ENCODE data around the gene LONP2. TPM values are rescaled to one million over a fixed set of nuclear protein-coding genes. Genes with fewer than 3 reads are reported as not detected.

The LONP2 gene
- polyA plus RNA-seq, 1 donor from 2014 or later = 38.6 TPM

GRCh38 chr16:48244863-48245195 is 729 bp downstream of the LONP2 start:
- peaks cover 50% of the 10 kb centered on the region for H3K79me2 ChIP-seq (replicated peaks; ENCODE audit: insufficient read depth, low read length)
- no peak for TF ChIP-seq RAD21 (conservative IDR thresholded peaks at IDR 0.05)
- no peak for TF ChIP-seq TAF1 (IDR thresholded peaks at IDR 0.05; ENCODE audit: low read depth)
- no peak for TF ChIP-seq EP300 (conservative IDR thresholded peaks at IDR 0.05; ENCODE audit: poor library complexity, severe bottlenecking)
- no peak for TF ChIP-seq CTCF (IDR thresholded peaks at IDR 0.05; ENCODE audit: poor library complexity, severe bottlenecking)
- no peak for TF ChIP-seq EZH2 (IDR thresholded peaks at IDR 0.05; ENCODE audit: borderline replicate concordance, insufficient read depth, low read length, poor library complexity, severe bottlenecking)
- TF ChIP-seq POLR2AphosphoS5 (IDR thresholded peaks at IDR 0.05) = no peak
- H2AFZ ChIP-seq (ENCODE audit: low read depth, low read length) = peak overlapping the region; percentile 28
- H3K9me3 ChIP-seq (ENCODE audit: low read length) = no peaks in the 10 kb centered on the region
- H3K27me3 ChIP-seq (ENCODE audit: insufficient read depth, low read depth, low read length) = no peaks in the 10 kb centered on the region
- H4K20me1 ChIP-seq (ENCODE audit: insufficient read depth) = peaks cover 6% of the 10 kb centered on the region
- H3K27ac ChIP-seq (ENCODE audit: low read length) = peak overlapping the region; percentile 70
- H3F3A ChIP-seq (ENCODE audit: insufficient read depth, low read length, poor library complexity, severe bottlenecking) = no peaks in the 10 kb centered on the region
- H3K9me2 ChIP-seq (ENCODE audit: insufficient read depth, low read length) = no peaks in the 10 kb centered on the region
- peak overlapping the region; percentile 93 for H3K4me2 ChIP-seq (ENCODE audit: low read length)
- no peaks in the 10 kb centered on the region for H3K36me3 ChIP-seq (ENCODE audit: insufficient read depth, low read length)
- H3K4me3 ChIP-seq (ENCODE audit: low read length) = peak overlapping the region; percentile 94
- H3K9ac ChIP-seq (ENCODE audit: low read length) = peak overlapping the region; percentile 92

- H3F3A ChIP-seq (ENCODE audit: insufficient read depth, low read length, poor library complexity, severe bottlenecking) = no peaks in the 10 kb centered on the region
- TF ChIP-seq TAF1 (IDR thresholded peaks at IDR 0.05; ENCODE audit: low read depth) (no peak), SMC3 (conservative IDR thresholded peaks at IDR 0.05; ENCODE audit: poor library complexity) (no peak), RAD21 (conservative IDR thresholded peaks at IDR 0.05) (no peak), REST (IDR thresholded peaks at IDR 0.05; ENCODE audit: borderline replicate concordance) (no peak), EP300 (conservative IDR thresholded peaks at IDR 0.05; ENCODE audit: poor library complexity, severe bottlenecking) (no peak), POLR2AphosphoS5 (IDR thresholded peaks at IDR 0.05) (no peak), EZH2 (IDR thresholded peaks at IDR 0.05; ENCODE audit: borderline replicate concordance, insufficient read depth, low read length, poor library complexity, severe bottlenecking) (no peak), MXI1 (conservative IDR thresholded peaks at IDR 0.05; ENCODE audit: poor library complexity, severe bottlenecking) (no peak), CTCF (IDR thresholded peaks at IDR 0.05; ENCODE audit: poor library complexity, severe bottlenecking) (no peak)
- H3K4me2 ChIP-seq (ENCODE audit: low read length) = no peak overlapping the region
- no peaks in the 10 kb centered on the region for H3K36me3 ChIP-seq (ENCODE audit: insufficient read depth, low read length)
- peak overlapping the region; percentile 94 for H3K4me3 ChIP-seq (ENCODE audit: low read length)
- no peak overlapping the region for H3K27ac ChIP-seq (ENCODE audit: low read length)
- H3K79me2 ChIP-seq (replicated peaks; ENCODE audit: insufficient read depth, low read length) = peaks cover 50% of the 10 kb centered on the region
- no peaks in the 10 kb centered on the region for H3K9me3 ChIP-seq (ENCODE audit: low read length)
- no peak overlapping the region for H2AFZ ChIP-seq (ENCODE audit: low read depth, low read length)
- no peaks in the 10 kb centered on the region for H3K27me3 ChIP-seq (ENCODE audit: insufficient read depth, low read depth, low read length)
- no peak overlapping the region for H3K9ac ChIP-seq (ENCODE audit: low read length)
- H3K9me2 ChIP-seq (ENCODE audit: insufficient read depth, low read length) = no peaks in the 10 kb centered on the region
- peaks cover 6% of the 10 kb centered on the region for H4K20me1 ChIP-seq (ENCODE audit: insufficient read depth)
Observed at GRCh38 chr16:48246066-48246465, 2.0 kb downstream of the LONP2 start.

All from neural cell (in vitro differentiated cells).